HG02852 (cell line): Measurements from ENCODE around the gene SREBF1.
A peak's percentile ranks its signal among the peaks of the same experiment; 100 is the strongest.
"Not testable (repeated sequence)": the region's sequence is repeated elsewhere in the genome, so short reads cannot be mapped to it uniquely, and the experiment has no call there.

Experiments used
- ATAC-seq: cut with Tn5 transposase; IDR thresholded peaks from one replicate; pipeline ENCODE4 v1.9.1; 2021; ENCODE audit warnings: mild to moderate bottlenecking, moderate library complexity; ENCODE audit not compliant: unreplicated experiment

The SREBF1 gene

DNA sequence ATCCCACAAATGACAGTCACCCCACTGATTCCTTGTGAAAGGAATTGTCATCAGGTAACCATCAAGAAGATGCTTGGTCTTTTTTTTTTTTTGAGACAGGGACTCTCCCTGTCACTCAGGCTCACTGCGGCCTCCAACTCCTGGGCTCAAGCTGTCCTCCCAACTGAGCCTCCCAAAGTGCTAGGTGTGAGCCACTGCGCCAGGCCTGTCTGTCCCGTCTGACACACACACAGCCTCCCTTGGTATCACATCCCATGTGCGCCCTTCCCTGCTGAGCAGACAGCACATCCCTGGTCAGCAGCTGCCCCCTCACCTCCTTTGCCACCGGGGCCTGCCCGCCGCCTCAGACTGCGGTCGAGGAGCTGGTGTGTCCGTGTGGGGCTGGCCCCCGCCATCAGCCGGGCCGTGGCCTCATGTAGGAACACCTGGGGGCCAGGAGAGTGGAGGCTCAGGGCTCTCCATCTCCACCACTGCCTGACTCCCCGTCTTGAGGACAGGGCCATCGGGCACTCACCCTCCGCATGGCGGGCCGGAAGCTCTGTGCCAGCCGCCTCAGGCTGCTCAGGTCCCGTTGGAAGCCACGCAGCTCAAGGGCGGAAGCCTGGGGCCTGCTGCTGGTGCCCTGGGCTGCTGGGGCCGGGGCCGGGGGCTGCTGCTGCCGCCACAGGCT, 23.6 kb downstream of the SREBF1 start:
- ATAC-seq, result no peak

DNA sequence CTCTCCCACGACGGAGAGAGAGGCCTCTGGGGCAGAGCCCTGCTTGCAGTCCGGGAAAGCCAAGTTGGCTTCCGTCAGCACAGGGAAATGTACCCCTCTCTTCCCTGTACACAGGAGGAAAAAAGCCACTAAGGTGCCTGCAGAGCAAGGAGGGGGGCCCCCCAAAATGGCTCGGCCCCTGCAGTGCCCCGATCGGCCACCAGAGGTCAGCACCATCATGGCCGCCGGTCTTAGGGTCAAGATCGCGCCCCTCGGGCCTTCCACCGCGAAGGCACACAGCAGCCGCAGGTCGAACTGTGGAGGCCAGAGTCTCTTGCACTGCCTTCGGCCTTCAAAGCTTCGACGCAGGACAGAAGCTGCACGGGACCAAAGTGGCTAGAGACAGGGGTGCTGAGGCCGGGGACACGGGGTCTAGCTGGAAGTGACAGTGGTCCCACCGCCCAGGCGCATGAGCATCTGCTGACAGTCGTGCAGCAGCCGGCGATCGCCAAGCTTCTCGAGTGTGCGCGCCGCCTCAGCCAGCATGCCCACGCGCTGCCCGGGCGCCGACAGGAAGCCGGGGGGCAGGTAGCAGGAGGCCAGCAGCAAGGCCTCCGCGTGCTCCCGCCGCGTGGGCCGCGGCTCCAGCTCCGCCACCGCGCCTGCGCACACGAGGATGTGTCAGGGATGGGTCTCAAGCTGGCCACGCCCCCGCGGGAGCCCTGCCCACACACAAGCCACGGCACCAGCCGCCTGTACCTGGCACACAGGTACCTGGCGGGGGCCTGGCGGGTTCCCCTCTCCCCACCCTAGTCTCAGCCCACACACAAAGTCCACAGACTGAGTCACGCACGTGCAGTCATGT, 24.4 kb downstream of the SREBF1 start:
- no peak for ATAC-seq

DNA sequence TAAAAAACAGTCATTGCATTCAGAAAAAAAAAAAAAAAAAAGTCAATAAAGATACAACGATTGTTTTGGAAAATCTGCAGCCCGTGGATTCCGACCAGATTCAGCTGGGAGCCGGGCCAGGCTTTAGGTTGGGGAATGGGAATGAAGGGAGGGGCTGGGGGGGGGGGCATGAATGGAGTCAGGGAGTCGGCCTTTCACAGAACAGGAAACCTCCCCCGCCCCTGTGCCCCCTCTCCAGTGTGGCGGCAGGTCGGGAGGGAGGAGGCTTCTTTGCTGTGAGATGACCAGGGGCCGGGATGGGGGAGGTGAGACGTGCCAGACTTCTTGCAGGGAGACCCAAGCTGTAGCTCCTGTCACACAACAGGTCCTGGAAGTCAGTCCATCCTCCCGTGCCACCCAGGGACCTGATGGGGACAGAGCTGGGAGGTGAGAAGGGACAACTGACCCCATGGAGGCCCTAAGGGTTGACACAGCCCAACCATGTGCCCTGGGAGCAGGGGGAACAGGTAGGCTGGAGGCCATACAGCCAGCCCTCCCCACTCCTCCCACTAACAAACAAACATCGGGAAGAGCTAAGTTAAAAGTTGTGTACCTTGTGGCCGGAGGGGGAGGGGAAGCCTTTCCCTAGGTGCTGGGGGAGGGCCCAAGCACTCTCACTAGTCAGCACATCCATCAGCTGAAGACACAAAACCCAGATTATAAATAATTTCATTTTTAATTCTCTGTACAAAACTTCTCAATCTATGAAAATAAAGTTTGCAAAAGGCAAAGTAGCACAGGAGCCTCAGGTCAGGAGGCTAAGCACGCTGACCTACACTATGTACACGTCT, 25.2 kb downstream of the SREBF1 start:
- no peak for ATAC-seq

DNA sequence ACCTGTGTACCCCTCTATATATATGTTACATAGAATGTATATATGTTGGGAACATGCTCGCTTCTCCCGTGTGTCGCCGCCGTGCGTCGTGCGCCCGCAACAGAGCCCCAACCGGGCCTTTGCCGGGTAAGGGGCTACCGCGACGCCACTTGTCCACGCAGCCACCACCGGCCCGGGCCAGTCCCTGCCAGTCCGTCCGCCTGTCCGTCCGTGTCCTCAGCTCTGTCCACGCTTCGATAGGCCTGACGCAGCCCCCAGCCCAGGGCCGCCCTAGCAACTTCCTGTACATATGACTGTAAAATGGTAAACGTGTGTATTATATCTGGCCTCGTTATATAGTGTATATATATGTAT, 25.9 kb downstream of the SREBF1 start:
- no peak for ATAC-seq

DNA sequence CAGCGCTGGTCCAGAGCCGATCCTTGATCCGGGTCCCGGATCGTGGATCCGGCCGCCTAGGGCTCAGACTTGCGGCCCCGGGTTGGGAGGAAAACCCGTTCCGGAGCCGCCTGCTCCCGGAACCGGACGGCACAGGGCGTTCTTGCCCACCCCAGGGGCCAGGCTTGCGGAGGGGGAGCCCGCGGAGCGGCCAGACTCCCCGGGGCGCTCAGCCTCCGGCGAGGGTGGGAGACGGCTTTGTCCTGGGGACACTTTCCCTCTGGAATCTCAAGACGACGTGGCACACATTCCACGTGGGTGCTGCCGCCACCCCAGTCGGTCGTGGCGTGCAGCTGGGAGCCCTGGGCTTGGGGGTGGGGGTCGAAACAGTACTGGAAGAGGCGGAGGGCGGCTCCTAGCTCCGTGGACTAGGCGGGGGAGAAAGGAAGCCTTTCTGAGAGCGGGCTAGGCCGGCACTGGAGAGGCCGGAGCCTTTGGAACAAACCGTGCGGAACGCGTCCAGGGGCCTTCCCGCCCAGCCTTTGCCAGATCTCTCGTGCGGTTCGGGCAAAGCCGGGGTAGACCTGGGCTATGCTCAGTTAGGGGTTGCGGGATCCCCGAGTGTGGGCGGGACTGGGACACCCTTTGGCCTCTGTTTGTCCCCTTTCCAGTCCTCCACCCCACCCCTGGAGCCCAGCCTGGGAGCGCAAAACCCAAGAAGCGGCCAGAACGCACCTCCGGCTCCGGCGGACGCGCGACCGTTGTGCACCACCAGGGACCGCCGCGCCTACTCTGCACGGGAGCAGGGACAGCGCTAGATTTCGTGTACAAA, 26.5 kb downstream of the SREBF1 start:
- ATAC-seq, result no peak

DNA sequence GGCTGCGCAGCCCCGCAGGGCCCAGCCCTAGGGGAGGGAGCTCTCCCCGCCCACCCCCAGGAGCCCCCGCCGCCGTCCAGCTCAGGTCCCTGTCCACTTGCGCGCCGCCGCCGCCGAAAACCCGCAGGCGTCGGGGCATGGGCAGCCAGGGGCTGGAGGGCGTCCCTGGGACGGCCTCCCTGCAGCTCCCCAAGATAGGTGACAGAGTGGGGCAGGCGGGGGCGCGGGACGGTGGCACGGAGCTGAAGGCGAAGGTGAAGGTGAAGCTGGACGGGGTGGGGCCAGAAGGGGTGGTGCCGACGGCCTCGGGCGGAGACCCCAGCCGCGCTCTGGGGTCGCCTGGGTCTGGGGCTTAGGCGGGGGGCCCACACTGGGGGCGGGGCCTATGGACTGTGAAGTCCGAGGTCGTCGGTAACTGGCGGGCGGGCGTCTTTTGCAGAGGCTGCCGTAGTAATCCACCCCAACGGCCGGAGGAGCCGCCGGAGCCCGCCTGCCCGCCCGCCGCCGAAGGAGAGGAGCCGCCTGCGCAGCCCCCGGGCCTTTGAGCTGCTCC, 27.2 kb downstream of the SREBF1 start:
- ATAC-seq, result no peak

DNA sequence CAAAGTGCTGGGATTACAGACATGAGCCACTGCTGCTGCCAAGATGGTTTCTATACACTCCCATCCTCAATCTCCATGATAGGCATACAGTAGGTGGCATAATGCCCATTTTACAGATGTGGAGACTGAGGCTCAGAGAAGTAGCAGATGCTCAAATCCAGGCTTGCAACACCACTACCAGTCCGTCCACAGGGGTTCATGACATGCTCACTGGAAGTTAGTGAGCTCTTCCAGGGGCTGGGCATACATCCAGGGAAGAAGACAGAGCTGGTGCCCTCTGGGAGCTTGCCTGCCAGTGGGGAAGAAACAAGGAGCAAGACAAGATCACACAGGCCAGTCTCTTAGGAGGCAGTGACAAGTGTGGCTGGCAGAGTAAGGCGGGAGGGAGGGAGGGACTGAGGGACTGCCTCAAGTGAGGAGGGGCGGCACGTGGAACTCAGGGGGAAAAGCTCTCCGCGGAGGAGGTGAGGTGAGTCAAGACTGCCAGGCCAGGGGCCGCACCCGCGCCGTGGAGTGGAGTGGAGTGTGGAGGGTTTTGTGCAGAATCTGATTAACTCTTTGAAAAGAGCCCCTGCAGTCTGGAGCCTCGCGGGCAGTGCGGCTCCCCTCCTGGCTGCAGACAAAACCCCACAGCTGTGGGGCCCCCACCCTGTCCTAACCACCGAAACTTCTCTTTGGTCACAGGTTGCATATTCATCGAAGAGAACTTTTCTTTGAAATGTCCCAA, 27.9 kb downstream of the SREBF1 start:
- ATAC-seq, result peak; percentile 67

DNA sequence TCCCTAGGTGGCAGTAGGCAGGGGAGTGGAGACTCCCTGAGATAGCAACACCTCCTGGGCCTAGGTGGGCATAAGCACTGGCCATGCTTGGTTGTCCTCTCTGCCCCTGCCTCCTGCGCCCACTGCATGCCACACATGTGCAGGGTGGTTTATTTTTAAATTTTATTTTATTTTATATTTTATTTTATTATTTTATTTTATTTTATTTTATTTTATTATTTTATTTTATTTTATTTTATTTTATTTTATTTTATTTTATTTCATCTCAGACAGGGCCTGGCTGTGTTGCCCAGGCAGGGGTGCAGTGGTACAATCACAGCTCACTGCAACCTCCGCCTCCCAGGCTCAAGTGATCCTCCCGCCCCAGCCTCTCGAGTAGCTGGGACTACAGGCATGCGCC, 28.6 kb downstream of the SREBF1 start:
- ATAC-seq, result not testable (repeated sequence)

DNA sequence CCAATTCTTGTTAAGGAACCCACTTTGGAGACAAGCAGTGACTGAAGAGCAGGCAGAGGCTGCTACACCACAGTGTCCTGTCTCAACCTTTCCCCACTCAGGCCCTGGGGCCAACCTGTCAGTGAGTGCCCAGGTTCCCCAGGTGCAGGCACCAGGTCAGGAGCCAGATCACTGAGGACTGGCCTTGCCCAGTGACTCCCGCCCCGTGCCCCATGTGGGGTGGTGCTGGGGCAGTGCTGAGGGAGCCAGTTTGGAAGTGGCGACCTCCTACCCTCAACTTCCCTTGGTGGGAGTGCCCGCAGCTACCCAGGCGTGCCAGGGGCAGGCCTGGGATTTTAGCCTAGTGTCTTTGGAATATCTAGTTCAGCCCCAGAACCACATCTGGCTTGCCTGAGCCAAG, 29.3 kb downstream of the SREBF1 start:
- no peak for ATAC-seq

DNA sequence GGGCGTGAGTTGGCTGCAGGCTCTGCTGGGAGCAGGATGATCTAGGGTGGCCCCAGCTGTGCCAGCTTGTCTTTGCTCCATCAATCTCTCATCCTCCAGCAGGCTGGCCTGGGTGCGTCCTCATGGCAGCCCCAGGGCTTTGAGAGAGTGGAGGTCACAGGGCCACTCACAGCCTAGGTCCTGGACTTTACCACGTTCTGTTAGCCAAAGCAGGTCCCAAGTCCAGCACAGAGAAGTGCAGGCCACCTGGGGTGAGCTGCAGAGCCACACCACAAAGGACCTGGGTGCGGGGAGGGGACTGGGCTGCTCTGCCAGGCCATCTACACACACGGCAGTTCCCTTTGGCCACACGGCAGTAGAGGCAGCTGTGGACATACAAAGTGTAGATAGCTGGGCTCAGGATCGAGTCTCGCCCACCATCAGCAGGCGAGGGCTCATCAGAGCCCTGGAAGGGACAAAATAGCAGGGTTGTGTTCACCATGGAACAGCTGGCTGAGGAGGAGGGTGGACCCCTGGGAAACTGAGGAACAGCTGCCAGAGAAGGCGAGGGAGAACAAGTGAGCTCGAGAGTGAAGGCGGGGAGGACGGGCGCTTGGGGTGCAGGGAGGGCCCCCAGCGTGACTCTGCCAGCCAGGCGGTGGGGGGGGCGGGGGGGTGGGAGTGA, 30.0 kb downstream of the SREBF1 start:
- ATAC-seq, result no peak

DNA sequence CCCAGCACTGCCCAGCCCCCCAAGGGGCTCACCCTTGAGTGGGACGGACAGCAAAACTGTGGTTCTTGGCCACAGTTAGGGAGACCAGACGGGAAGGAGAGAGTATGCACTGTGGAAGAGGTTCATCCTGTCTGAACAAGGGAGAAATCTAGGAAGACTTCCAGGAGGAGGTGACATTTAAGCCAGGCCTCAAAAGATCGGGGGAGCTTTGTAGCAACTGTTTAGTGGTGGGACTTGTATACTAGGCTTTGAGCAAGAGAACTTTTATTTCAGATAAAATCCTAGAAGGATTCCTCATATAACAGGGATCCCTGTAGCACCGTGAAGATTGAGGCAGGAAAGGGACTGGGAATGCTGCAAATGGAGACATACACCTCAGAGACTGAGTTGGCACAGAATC, 30.8 kb downstream of the SREBF1 start:
- no peak for ATAC-seq

DNA sequence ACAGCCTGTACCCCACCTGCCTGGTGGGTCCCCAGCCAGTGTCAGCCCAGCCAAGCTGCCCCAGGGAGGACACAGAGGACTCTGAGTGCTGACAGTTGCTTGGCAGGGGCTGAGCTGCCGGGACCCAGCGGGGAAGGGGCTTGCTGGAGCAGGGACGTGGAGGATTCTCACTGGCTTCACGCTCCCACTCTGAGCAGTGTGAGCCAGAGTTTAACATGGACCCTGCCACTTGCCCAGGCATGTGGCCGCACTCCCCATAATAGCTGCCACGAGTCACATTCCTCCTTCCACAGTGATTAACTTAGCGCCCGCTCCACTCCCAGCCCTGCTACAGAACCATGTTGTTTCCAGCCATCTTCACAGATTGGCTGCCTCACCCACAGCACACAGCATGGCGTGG, 31.2 kb downstream of the SREBF1 start:
- no peak for ATAC-seq

DNA sequence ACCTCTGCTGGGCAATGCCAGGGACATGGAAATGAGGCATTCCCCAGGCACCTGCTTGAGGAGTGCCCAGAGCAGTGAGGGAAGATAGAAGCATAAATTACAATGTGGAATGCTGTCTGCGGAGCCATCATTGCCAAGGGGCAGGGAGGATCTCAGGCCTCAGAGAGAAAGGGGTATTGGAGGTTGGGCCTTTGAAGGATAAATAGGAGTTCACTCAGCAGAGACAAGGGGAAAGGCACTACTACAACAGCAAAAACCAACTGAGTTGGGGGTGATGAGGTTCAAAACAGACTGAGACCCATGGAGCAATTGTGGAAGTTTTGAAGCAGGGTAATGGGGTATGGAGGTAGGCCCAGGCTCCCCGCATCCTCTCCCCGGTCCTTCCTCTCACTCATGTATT, 32.8 kb downstream of the SREBF1 start:
- no peak for ATAC-seq

DNA sequence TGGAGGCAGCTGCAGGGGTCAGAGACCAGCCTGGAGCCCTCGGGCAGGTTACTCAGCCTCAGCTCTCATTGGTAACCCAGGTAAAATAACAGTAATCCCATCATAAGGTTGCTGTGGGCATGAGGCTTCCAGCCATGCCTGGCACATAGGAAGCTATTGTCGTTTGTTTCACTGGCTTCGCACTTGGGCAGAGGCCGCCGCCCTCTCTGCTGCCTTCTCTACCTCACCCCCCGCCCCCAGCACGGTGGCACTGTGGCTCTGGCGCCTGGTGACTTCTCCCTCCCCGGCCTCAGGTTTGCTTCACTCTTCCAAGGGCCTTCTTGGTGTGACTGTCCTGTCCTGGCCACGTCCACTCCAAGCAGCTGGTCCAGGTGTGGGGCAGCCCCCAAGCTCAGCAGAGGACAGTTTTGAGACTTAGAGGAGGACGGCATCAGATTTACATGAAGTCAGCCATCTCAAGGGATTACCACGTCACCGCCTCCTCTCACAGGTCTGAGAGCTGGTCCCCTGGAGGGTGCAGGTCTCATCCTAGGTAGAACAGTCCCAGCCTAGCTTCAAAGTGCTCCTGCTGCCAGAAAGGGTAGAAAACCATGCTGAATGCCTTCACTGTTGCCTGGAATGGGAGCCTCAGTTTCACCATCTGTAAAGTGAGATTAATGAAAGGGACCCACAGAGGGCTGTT, 34.8 kb downstream of the SREBF1 start:
- no peak for ATAC-seq

DNA sequence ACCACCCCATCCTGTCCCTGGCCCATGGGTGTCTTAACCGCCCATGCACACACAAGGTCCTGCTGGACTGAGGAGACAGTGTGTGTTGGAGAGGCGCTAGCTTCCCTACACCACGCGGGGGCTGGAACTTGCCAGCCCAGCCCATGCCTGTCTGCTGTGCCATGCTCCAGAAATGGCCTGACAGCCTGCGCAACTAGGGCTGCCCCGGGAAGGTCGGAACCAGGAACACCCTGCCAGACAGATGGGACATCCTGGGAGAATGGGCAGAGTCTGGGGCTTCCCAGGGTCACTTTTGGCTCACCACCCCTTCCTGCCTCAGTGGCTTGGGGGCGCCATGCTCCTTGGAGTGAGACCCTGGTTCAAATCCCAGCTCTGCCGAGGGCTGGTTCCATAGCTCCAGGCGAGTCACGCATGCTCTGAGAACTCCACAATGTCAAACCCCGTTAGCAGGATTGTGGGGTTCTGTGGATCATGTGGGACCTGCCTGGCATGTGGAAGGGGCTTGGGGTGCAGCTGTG, 36.2 kb downstream of the SREBF1 start:
- no peak for ATAC-seq

DNA sequence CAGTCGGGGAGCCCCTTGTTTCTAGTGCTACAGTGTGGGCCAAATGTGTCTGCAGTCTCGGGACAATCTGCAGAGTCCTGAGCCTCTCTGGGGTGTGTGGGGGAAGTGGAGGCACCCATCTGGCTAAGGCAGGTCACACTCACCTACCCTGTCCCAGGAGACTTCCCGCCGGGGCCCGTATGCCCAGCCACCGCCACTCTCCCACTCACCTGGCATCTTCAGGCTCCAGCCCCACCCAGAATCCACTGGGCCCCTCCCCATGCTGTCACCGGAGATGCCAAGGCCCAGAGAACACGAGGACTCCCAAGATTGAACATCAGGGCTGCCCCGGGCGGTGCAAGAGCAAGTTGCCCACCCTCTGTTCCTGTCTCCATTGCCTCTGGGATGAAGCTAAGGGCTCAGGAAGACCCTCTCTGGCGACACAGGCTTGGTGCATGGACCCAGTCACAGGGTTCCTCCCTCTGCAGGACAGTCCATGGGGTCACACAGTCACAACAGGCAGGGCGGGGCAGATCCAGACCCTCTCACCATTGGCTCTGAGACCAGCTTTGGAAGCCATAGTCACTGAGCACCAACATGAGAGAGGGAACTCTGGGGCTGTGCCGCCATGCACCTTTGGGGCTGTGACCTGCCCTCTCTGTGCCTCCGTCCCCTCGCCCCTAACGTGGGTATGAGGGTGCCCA, 38.1 kb downstream of the SREBF1 start:
- no peak for ATAC-seq

DNA sequence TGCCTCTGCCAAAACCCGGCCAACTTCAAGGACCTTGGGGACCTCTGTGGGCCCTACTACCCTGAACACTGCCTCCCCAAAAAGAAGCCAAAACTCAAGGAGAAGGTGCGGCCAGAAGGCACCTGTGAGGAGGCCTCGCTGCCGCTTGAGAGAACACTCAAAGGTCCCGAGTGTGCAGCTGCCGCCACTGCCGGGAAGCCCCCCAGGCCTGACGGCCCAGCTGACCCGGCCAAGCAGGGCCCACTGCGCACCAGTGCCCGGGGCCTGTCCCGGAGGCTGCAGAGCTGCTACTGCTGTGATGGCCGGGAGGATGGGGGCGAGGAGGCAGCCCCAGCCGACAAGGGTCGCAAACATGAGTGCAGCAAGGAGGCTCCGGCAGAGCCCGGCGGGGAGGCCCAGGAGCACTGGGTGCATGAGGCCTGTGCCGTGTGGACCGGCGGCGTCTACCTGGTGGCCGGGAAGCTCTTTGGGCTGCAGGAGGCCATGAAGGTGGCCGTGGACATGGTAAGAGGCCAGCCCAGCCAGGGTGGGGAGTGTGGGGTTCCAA, 38.7 kb downstream of the SREBF1 start:
- ATAC-seq, result no peak
